AG04450 (cell line): ENCODE measurements around the gene CEP97. TPM values are rescaled to one million over a fixed set of nuclear protein-coding genes. Genes with fewer than 3 reads are reported as not detected.

Experiments
- CTCF ChIA-PET: fragments of 300-600, 350-600 bp; formaldehyde crosslinking; extraction: SDS; loops from one replicate; lab custom pipeline; 2022; ENCODE audit warnings: antibody characterized with exemption, inconsistent platforms; lab: Charles Lee
- POLR2A ChIA-PET: fragments of 350-600 bp; formaldehyde crosslinking; extraction: SDS; loops from one replicate; lab custom pipeline; 2021; ENCODE audit warnings: antibody characterized with exemption, inconsistent platforms; lab: Yijun Ruan, JAX
- DNase-seq: peaks from one replicate; pipeline ENCODE4 v3.0.0-alpha.2; 2011; ENCODE audit warnings: low read depth, low spot score
- H3K27ac ChIP-seq: one replicate; pipeline ENCODE4 v1.5.1; 2012; ENCODE audit warnings: low read depth, low read length, control low read depth
- H3K27me3 ChIP-seq: one replicate; pipeline ENCODE4 v1.6.0; 2012; ENCODE audit warnings: low read length; ENCODE audit not compliant: control insufficient read depth, insufficient read depth
- H3K4me3 ChIP-seq: 2 replicates; pipeline ENCODE4 v1.5.1; 2011; ENCODE audit warnings: mild to moderate bottlenecking, low read depth, low read length, control low read depth
- H3K9me3 ChIP-seq: 2 replicates; pipeline ENCODE4 v1.5.1; 2012; ENCODE audit warnings: low read length; ENCODE audit not compliant: control insufficient read depth, insufficient read depth
- CTCF ChIP-seq: IDR thresholded peaks from 2 replicates; pipeline ENCODE4 v1.5.1; 2011; ENCODE audit warnings: low read depth, low read length, control low read depth, inconsistent platforms
- polyA plus RNA-seq: library from polyadenylated mRNA; depleted of rRNA; stranded (reverse); fragments of >200 nt; gene quantifications from 2 replicates; pipeline ENCODE4 v1.2.3, GENCODE V29; 2011

The CEP97 gene
- polyA plus RNA-seq, 1 experiment, result 2.4 TPM

GRCh38 chr3:101709126-101709525 is 15.3 kb upstream of the CEP97 start:
- Histone ChIP-seq H3K27me3 (no peaks in the 10 kb centered on the region), H3K4me3 (no peak overlapping the region), H3K9me3 (no peaks in the 10 kb centered on the region), H3K27ac (no peak overlapping the region)
- CTCF ChIA-PET, result interaction anchor here (1.4 to 3.1 kb wide), 4 partner anchors 7 to 24 kb away, joined by 3 to 26 read pairs (median 20); partner anchors contain the start of gene CEP97
- POLR2A ChIA-PET, result no interaction called here
- DNase-seq, result no peak
- no peak for TF ChIP-seq CTCF

GRCh38 chr3:101718455-101718854 is 6.0 kb upstream of the CEP97 start:
- TF ChIP-seq CTCF, result no peak
- DNase-seq, result no peak
- POLR2A ChIA-PET, result no interaction called here
- no peak overlapping the region for H3K4me3 ChIP-seq
- H3K27ac ChIP-seq, result no peak overlapping the region
- H3K27me3 ChIP-seq, result no peaks in the 10 kb centered on the region
- H3K9me3 ChIP-seq, result no peaks in the 10 kb centered on the region
- CTCF ChIA-PET, result interaction anchor here (1.2 to 2.6 kb wide), 2 partner anchors 10 to 85 kb away, joined by 3 to 22 read pairs; no protein-coding TSS in a partner anchor

GRCh38 chr3:101719604-101720185 is 4.7 kb upstream of the CEP97 start:
- H3K27ac ChIP-seq, result no peak overlapping the region
- H3K9me3 ChIP-seq, result no peaks in the 10 kb centered on the region
- no peak overlapping the region for H3K4me3 ChIP-seq
- no peak for TF ChIP-seq CTCF
- no peaks in the 10 kb centered on the region for H3K27me3 ChIP-seq
- DNase-seq, result no peak
- ChIA-PET CTCF (interaction anchor here (1.2 to 2.6 kb wide), 2 partner anchors 12 to 83 kb away, joined by 3 to 22 read pairs; no protein-coding TSS in a partner anchor), POLR2A (interaction anchor here (0.7 kb wide), 1 partner anchor 15 kb away, joined by 6 read pairs; no protein-coding TSS in a partner anchor)

- CTCF ChIA-PET, result interaction anchor here (1.0 kb wide), 1 partner anchor 26 kb away, joined by 3 read pairs; no protein-coding TSS in a partner anchor
- POLR2A ChIA-PET, result no interaction called here
- no peak for TF ChIP-seq CTCF
- DNase-seq, result no peak
- Histone ChIP-seq H3K4me3 (no peak overlapping the region), H3K9me3 (no peaks in the 10 kb centered on the region), H3K27ac (no peak overlapping the region), H3K27me3 (no peaks in the 10 kb centered on the region)
Observed at GRCh38 chr3:101720851-101721840, 3.3 kb upstream of the CEP97 start.
